ENCODE results near the gene NTNG2. TPM values are rescaled to one million over a fixed set of nuclear protein-coding genes. Genes with fewer than 3 reads are reported as not detected.

Gene NTNG2
- total and polyA plus RNA-seq, 2 donors (not counting 1 experiment from before 2014, with no cell fraction given), result 1.3 to 2.1 TPM

DNA sequence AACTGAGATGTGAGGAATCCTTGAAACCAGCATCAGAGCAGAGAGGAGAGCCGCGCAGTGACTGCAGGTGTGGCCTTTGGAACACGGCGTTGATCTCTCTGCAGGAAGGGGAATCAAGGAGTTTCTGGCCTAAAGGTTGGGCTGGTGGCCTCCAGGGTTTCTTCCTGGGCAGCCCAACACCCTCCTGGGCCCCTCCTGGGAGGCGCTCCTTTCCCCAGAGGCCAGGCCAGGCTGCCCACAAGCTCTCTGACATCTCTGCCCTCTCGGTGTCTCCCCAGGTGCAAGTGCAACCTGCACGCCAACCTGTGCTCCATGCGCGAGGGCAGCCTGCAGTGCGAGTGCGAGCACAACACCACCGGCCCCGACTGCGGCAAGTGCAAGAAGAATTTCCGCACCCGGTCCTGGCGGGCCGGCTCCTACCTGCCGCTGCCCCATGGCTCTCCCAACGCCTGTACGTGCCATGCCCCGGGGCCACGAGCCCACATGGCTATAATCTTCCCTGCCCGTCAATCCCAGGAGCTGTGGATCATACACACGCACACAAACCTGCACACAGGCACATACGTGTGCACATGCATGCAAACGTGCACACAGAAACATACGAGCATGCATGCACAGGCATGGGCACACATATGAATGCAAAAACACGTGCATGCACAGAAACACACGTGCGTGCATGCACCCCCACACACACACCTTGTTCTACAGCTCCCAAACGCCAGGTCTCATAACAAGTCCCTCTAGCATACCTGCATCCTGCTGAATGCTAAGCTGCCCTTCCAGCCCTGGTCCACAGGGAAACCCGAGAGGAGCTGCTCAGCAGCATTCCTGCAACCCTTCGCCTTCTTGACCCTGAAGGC is 64.9 kb downstream of the NTNG2 start:
- no peaks in the 10 kb centered on the region for H3K9me3 ChIP-seq (ENCODE audit: control insufficient read depth, insufficient read depth, low read depth, low read length)
- H3K4me2 ChIP-seq (ENCODE audit: extremely low read depth, insufficient read depth, low read length), result no peak overlapping the region
- no peaks in the 10 kb centered on the region for H4K20me1 ChIP-seq (ENCODE audit: control insufficient read depth, extremely low read depth, insufficient read depth, low read length)
- H2AFZ ChIP-seq (ENCODE audit: low read length), result no peak overlapping the region
- no peaks in the 10 kb centered on the region for H3K36me3 ChIP-seq (ENCODE audit: control insufficient read depth, insufficient read depth, low read length)
- no peaks in the 10 kb centered on the region for H3K79me2 ChIP-seq (ENCODE audit: control insufficient read depth, insufficient read depth, low read length)
- no peak overlapping the region for H3K4me3 ChIP-seq (replicated peaks in 1 of 4; ENCODE audit: control extremely low read depth in 1 of 4, insufficient read depth in 1 of 4, low read depth in 3 of 4, low read length in 4 of 4)
- TF ChIP-seq EZH2 (IDR thresholded peaks at IDR 0.05; ENCODE audit: low read length, missing control alignments) (no peak), CTCF (conservative IDR thresholded peaks at IDR 0.05 in 1 of 2, IDR thresholded peaks at IDR 0.05 in 1 of 2; ENCODE audit: low read depth in 1 of 2, low read length in 2 of 2) (no peak)
- no peak overlapping the region for H3K27ac ChIP-seq (ENCODE audit: insufficient read depth, low read length)
- peaks cover 4% of the 10 kb centered on the region for H3K27me3 ChIP-seq (ENCODE audit: control insufficient read depth, insufficient read depth, low read length)
- no peaks in the 10 kb centered on the region for H3K4me1 ChIP-seq (ENCODE audit: control insufficient read depth, extremely low read depth, insufficient read depth, low read length)
- DNase-seq (ENCODE audit: low read depth in 2 of 2), result no peak
- no peak overlapping the region for H3K9ac ChIP-seq (ENCODE audit: insufficient read depth, low read length)

GRCh38 chr9:132228062-132228461 is 66.2 kb downstream of the NTNG2 start:
- DNase-seq (ENCODE audit: low read depth in 2 of 2), result no peak
- Histone ChIP-seq H3K9me3 (ENCODE audit: control insufficient read depth, insufficient read depth, low read depth, low read length) (no peaks in the 10 kb centered on the region), H3K9ac (ENCODE audit: insufficient read depth, low read length) (no peak overlapping the region), H3K4me3 (replicated peaks in 1 of 4; ENCODE audit: control extremely low read depth in 1 of 4, insufficient read depth in 1 of 4, low read depth in 3 of 4, low read length in 4 of 4) (no peak overlapping the region), H3K4me1 (ENCODE audit: control insufficient read depth, extremely low read depth, insufficient read depth, low read length) (no peaks in the 10 kb centered on the region), H3K79me2 (ENCODE audit: control insufficient read depth, insufficient read depth, low read length) (no peaks in the 10 kb centered on the region), H3K36me3 (ENCODE audit: control insufficient read depth, insufficient read depth, low read length) (no peaks in the 10 kb centered on the region), H3K4me2 (ENCODE audit: extremely low read depth, insufficient read depth, low read length) (no peak overlapping the region), H3K27ac (ENCODE audit: insufficient read depth, low read length) (no peak overlapping the region), H4K20me1 (ENCODE audit: control insufficient read depth, extremely low read depth, insufficient read depth, low read length) (no peaks in the 10 kb centered on the region), H2AFZ (ENCODE audit: low read length) (no peak overlapping the region), H3K27me3 (ENCODE audit: control insufficient read depth, insufficient read depth, low read length) (peaks cover 5% of the 10 kb centered on the region)
- TF ChIP-seq EZH2 (IDR thresholded peaks at IDR 0.05; ENCODE audit: low read length, missing control alignments) (no peak), CTCF (conservative IDR thresholded peaks at IDR 0.05 in 1 of 2, IDR thresholded peaks at IDR 0.05 in 1 of 2; ENCODE audit: low read depth in 1 of 2, low read length in 2 of 2) (no peak)

GRCh38 chr9:132230605-132231004 is 68.7 kb downstream of the NTNG2 start:
- H3K9me3 ChIP-seq (ENCODE audit: control insufficient read depth, insufficient read depth, low read depth, low read length), result no peaks in the 10 kb centered on the region
- peaks cover 20% of the 10 kb centered on the region for H3K27me3 ChIP-seq (ENCODE audit: control insufficient read depth, insufficient read depth, low read length)
- H3K27ac ChIP-seq (ENCODE audit: insufficient read depth, low read length), result no peak overlapping the region
- no peaks in the 10 kb centered on the region for H3K36me3 ChIP-seq (ENCODE audit: control insufficient read depth, insufficient read depth, low read length)
- H4K20me1 ChIP-seq (ENCODE audit: control insufficient read depth, extremely low read depth, insufficient read depth, low read length), result no peaks in the 10 kb centered on the region
- TF ChIP-seq EZH2 (IDR thresholded peaks at IDR 0.05; ENCODE audit: low read length, missing control alignments) (no peak), CTCF (conservative IDR thresholded peaks at IDR 0.05 in 1 of 2, IDR thresholded peaks at IDR 0.05 in 1 of 2; ENCODE audit: low read depth in 1 of 2, low read length in 2 of 2) (no peak)
- H3K79me2 ChIP-seq (ENCODE audit: control insufficient read depth, insufficient read depth, low read length), result no peaks in the 10 kb centered on the region
- H3K4me3 ChIP-seq (replicated peaks in 1 of 4; ENCODE audit: control extremely low read depth in 1 of 4, insufficient read depth in 1 of 4, low read depth in 3 of 4, low read length in 4 of 4), result no peak overlapping the region
- H3K4me1 ChIP-seq (ENCODE audit: control insufficient read depth, extremely low read depth, insufficient read depth, low read length), result no peaks in the 10 kb centered on the region
- H3K9ac ChIP-seq (ENCODE audit: insufficient read depth, low read length), result no peak overlapping the region
- H3K4me2 ChIP-seq (ENCODE audit: extremely low read depth, insufficient read depth, low read length), result no peak overlapping the region
- no peak for DNase-seq (ENCODE audit: low read depth in 2 of 2)
- no peak overlapping the region for H2AFZ ChIP-seq (ENCODE audit: low read length)
